ENCODE measurements around the gene FUT8. TPM values are rescaled to one million over a fixed set of nuclear protein-coding genes. Genes with fewer than 3 reads are reported as not detected.

Gene FUT8
- total RNA-seq, 1 experiment from 2014 or later = 129 TPM

DNA sequence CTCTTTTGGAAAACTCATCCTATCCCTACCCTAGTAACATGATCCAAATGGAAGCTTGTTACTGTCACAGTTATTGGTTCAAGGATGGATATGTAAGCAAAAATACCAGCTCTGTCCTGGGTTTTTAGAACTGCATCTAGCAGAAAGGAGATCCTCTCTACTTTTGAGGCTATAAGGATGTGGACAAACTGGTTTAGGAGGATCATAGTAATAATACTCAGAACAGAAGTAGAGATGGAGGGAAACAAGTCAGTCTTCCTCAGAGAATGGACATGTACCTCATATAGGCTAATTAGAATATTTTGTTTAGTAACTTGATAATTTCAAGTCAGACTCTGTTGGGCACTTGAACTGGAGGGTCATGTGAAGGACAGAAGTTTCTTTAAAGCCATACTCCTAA is 26.6 kb downstream of the FUT8 start:
- no peaks in the 10 kb centered on the region for H3K9me3 Mint-ChIP-seq (ENCODE audit: low read depth, unreplicated experiment)
- H3K27me3 Mint-ChIP-seq (ENCODE audit: unreplicated experiment) = no peaks in the 10 kb centered on the region
- intact Hi-C loops (cut with micrococcal nuclease; ENCODE audit: unreplicated experiment) = no loop called here
- H3K36me3 Mint-ChIP-seq (ENCODE audit: insufficient read depth, unreplicated experiment) = peaks cover 8% of the 10 kb centered on the region
- no TSS peak for BruUV-seq (replicated peaks)
- peaks cover 27% of the 10 kb centered on the region for H3K4me1 Mint-ChIP-seq (ENCODE audit: low read depth, unreplicated experiment)
- TF ChIP-seq, protein P1, sequence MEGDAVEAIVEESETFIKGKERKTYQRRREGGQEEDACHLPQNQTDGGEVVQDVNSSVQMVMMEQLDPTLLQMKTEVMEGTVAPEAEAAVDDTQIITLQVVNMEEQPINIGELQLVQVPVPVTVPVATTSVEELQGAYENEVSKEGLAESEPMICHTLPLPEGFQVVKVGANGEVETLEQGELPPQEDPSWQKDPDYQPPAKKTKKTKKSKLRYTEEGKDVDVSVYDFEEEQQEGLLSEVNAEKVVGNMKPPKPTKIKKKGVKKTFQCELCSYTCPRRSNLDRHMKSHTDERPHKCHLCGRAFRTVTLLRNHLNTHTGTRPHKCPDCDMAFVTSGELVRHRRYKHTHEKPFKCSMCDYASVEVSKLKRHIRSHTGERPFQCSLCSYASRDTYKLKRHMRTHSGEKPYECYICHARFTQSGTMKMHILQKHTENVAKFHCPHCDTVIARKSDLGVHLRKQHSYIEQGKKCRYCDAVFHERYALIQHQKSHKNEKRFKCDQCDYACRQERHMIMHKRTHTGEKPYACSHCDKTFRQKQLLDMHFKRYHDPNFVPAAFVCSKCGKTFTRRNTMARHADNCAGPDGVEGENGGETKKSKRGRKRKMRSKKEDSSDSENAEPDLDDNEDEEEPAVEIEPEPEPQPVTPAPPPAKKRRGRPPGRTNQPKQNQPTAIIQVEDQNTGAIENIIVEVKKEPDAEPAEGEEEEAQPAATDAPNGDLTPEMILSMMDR (IDR thresholded peaks at IDR 0.05; ENCODE audit: unreplicated experiment) = no peak
- H3K27ac Mint-ChIP-seq (ENCODE audit: unreplicated experiment) = no peak overlapping the region
- H3K4me3 Mint-ChIP-seq (ENCODE audit: low read depth, unreplicated experiment) = no peak overlapping the region
- no peak for DNase-seq
- CTCF ChIA-PET = no interaction called here

DNA sequence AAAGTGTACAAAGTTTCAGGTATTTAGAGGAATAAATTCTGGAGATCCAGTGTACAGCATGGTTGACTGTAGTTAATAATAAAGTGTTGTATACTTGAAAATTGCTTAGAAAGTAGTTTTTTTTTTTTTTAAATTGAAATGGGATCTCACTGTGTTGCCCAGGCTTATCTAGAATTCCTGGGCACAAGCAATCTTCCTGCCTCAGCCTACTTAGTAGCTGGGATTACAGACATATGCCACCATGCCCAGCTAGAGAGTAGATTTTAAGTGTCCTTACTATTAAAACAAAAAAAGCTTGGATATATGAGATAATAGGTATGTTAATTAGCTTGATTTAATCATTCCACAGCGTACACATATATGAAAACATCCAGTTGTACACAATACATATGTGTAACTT is 27.7 kb downstream of the FUT8 start:
- CTCF ChIA-PET = no interaction called here
- Mint-ChIP-seq H3K36me3 (ENCODE audit: insufficient read depth, unreplicated experiment) (peaks cover 8% of the 10 kb centered on the region), H3K27me3 (ENCODE audit: unreplicated experiment) (no peaks in the 10 kb centered on the region), H3K4me1 (ENCODE audit: low read depth, unreplicated experiment) (peaks cover 21% of the 10 kb centered on the region), H3K4me3 (ENCODE audit: low read depth, unreplicated experiment) (no peak overlapping the region), H3K27ac (ENCODE audit: unreplicated experiment) (no peak overlapping the region), H3K9me3 (ENCODE audit: low read depth, unreplicated experiment) (no peaks in the 10 kb centered on the region)
- BruUV-seq (replicated peaks) = no TSS peak
- TF ChIP-seq, protein P1 (IDR thresholded peaks at IDR 0.05; ENCODE audit: unreplicated experiment) = no peak
- DNase-seq = no peak
- intact Hi-C loops (cut with micrococcal nuclease; ENCODE audit: unreplicated experiment) = no loop called here

DNA sequence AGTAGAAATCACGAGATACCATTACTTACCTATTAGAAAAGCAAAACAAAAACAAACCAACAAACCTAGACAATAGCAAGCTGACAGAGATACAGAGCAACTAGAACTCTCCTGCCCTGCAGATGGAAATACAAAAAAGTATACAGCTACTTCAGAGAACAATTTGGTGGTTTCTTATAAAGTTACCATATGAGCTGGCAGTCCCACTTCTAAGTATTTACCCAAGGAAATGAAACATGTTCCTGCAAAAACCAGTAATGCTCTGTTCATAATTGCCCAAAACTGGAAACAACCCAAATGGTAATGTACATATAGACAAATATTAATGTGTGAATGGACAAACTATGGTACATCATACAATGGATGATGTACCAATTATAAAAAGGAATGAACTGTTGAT is 31.7 kb downstream of the FUT8 start:
- Mint-ChIP-seq H3K4me3 (ENCODE audit: low read depth, unreplicated experiment) (no peak overlapping the region), H3K27ac (ENCODE audit: unreplicated experiment) (no peak overlapping the region), H3K36me3 (ENCODE audit: insufficient read depth, unreplicated experiment) (no peaks in the 10 kb centered on the region), H3K27me3 (ENCODE audit: unreplicated experiment) (no peaks in the 10 kb centered on the region), H3K9me3 (ENCODE audit: low read depth, unreplicated experiment) (no peaks in the 10 kb centered on the region), H3K4me1 (ENCODE audit: low read depth, unreplicated experiment) (peaks cover 25% of the 10 kb centered on the region)
- TF ChIP-seq, protein P1 (IDR thresholded peaks at IDR 0.05; ENCODE audit: unreplicated experiment) = no peak
- intact Hi-C loops (cut with micrococcal nuclease; ENCODE audit: unreplicated experiment) = no loop called here
- BruUV-seq (replicated peaks) = no TSS peak
- no peak for DNase-seq
- CTCF ChIA-PET = interaction anchor here (0.6 kb wide), 1 partner anchor 33 kb away, joined by 4 read pairs; no protein-coding TSS in a partner anchor

DNA sequence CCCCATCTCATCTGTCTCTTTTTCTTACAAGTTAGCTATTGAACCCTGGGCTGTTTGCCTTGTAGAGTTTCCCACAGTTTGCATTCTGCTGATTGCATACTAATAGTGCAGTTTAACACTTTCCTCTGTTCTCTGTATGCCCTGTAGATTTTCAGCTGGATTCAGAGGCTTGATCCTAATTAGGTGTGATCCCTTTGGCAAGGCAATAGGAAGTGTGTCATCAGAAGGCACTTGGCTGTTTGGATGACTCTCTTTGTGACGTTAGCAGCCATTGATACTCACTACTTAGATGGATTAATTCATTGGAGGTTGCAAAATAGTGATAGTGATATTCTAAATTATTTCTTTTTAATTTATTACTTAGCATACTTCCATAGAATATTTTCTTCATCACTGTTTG is 33.6 kb downstream of the FUT8 start:
- CTCF ChIA-PET = no interaction called here
- no peak overlapping the region for H3K27ac Mint-ChIP-seq (ENCODE audit: unreplicated experiment)
- BruUV-seq (replicated peaks) = no TSS peak
- no peak overlapping the region for H3K4me3 Mint-ChIP-seq (ENCODE audit: low read depth, unreplicated experiment)
- intact Hi-C loops (cut with micrococcal nuclease; ENCODE audit: unreplicated experiment) = no loop called here
- H3K36me3 Mint-ChIP-seq (ENCODE audit: insufficient read depth, unreplicated experiment) = peaks cover under 1% of the 10 kb centered on the region
- no peaks in the 10 kb centered on the region for H3K27me3 Mint-ChIP-seq (ENCODE audit: unreplicated experiment)
- DNase-seq = no peak
- peaks cover 24% of the 10 kb centered on the region for H3K4me1 Mint-ChIP-seq (ENCODE audit: low read depth, unreplicated experiment)
- no peaks in the 10 kb centered on the region for H3K9me3 Mint-ChIP-seq (ENCODE audit: low read depth, unreplicated experiment)
- TF ChIP-seq, protein P1 (IDR thresholded peaks at IDR 0.05; ENCODE audit: unreplicated experiment) = no peak

Data from Calu3 (cell line).